GM12891 (cell line): Measurements from ENCODE around the gene AADACL2.

Source experiments
- PAX5 ChIP-seq: IDR thresholded peaks from 2 replicates; pipeline ENCODE4 v1.6.1; 2011; ENCODE audit warnings: low read length, moderate library complexity, mild to moderate bottlenecking; ENCODE audit not compliant: insufficient read depth, severe bottlenecking
- POLR2A ChIP-seq: IDR thresholded peaks from 2 replicates; pipeline ENCODE4 v1.6.1; 2011; ENCODE audit warnings: low read depth, low read length, control low read depth
- POLR2AphosphoS5 ChIP-seq: IDR thresholded peaks from 2 replicates; pipeline ENCODE4 v1.6.1; 2011; ENCODE audit warnings: low read depth, low read length, control low read depth
- POU2F2 ChIP-seq: IDR thresholded peaks from 2 replicates; pipeline ENCODE4 v1.6.1; 2011; ENCODE audit warnings: low read depth, mild to moderate bottlenecking, control low read depth, low read length, moderate library complexity
- SPI1 ChIP-seq: IDR thresholded peaks from 2 replicates; pipeline ENCODE4 v1.6.1; 2011; ENCODE audit warnings: low read depth, low read length, control low read depth
- TAF1 ChIP-seq: IDR thresholded peaks from 2 replicates; pipeline ENCODE4 v1.6.1; 2011; ENCODE audit warnings: low read depth, low read length, control low read depth

DNA sequence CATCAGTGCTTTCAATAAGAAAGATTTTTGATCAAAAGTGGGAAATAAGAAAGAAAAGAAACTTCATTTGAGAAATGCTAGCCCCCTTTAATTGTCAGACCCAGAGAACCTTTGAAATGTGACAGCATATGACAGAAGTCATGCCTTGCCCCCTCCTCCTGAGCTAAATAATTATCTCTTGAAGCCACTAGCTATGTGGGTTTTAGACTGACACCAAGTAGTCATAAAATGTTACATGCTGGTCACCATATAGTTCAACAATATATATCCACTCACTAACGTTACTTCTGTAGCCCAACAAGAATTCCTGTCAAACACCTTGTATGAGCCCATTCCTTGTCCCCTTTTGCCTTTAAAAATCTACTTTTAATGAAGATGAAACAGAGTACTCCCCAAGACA lies 43.1 kb upstream of the AADACL2 start:
- TF ChIP-seq POLR2A (no peak), POLR2AphosphoS5 (no peak), TAF1 (no peak), PAX5 (no peak), SPI1 (no peak), POU2F2 (no peak)
